Lower leg skin (tissue), 3 donors: ENCODE measurements around the gene FMO4.

Source experiments
- CTCF ChIP-seq, 3 donors: fragments of 450-650 bp; IDR thresholded peaks; one replicate each; pipeline ENCODE4 v1.5.1; 2016; ENCODE audit warnings: antibody characterized with exemption in 3 of 3, mild to moderate bottlenecking in 3 of 3, moderate library complexity in 2 of 3
- POLR2A ChIP-seq, 2 donors: fragments of 450-650 bp; IDR thresholded peaks; one replicate each; pipeline ENCODE4 v1.6.1; 2016 to 2017; ENCODE audit warnings: antibody characterized with exemption in 2 of 2, mild to moderate bottlenecking in 1 of 2, moderate library complexity in 1 of 2

- TF ChIP-seq CTCF (IDR thresholded peaks at IDR 0.05): no peak
- TF ChIP-seq POLR2A (IDR thresholded peaks at IDR 0.05): no peak
These were observed 41.7 kb downstream of the FMO4 start for GRCh38 chr1:171355727-171356126.
